Fibroblast of lung (primary cell): ENCODE results near the gene RCAN1. TPM values are rescaled to one million over a fixed set of nuclear protein-coding genes. Genes with fewer than 3 reads are reported as not detected.

Experiments
- DNase-seq, 2 donors: peaks; one replicate each; pipeline versions ENCODE4 v3.0.0 to v3.0.0-alpha.2; 2010; ENCODE audit warnings: low read depth in 2 of 2
- H2AFZ ChIP-seq: 2 replicates; pipeline ENCODE4 v1.5.1; 2012; ENCODE audit warnings: low read length, control low read depth, inconsistent platforms
- H3K27ac ChIP-seq: 2 replicates; pipeline ENCODE4 v1.5.1; 2011; ENCODE audit warnings: low read length, control low read depth; ENCODE audit not compliant: insufficient read depth
- H3K27me3 ChIP-seq: 2 replicates; pipeline ENCODE4 v1.5.1; 2011; ENCODE audit warnings: mild to moderate bottlenecking, low read length; ENCODE audit not compliant: control insufficient read depth, insufficient read depth
- H3K36me3 ChIP-seq: 2 replicates; pipeline ENCODE4 v1.5.1; 2011; ENCODE audit warnings: low read length; ENCODE audit not compliant: control insufficient read depth, insufficient read depth
- H3K4me1 ChIP-seq: 2 replicates; pipeline ENCODE4 v1.5.1; 2011; ENCODE audit warnings: low read length; ENCODE audit not compliant: control insufficient read depth, insufficient read depth; ENCODE audit errors: extremely low read depth
- H3K4me2 ChIP-seq: 2 replicates; pipeline ENCODE4 v1.5.1; 2011; ENCODE audit warnings: low read length, control low read depth; ENCODE audit not compliant: insufficient read depth; ENCODE audit errors: extremely low read depth
- H3K4me3 ChIP-seq, 4 experiments: fragments of 200-600 bp in 1 of 4; sonication (generic) in 1 of 4; replicated peaks in 1 of 4; 2 replicates each; pipeline ENCODE4 v1.5.1; 2011 to 2016; ENCODE audit warnings: low read length in 4 of 4, low read depth in 3 of 4, mild to moderate bottlenecking in 3 of 4, control low read depth in 2 of 4, inconsistent platforms in 1 of 4, mixed read lengths in 1 of 4; ENCODE audit not compliant: insufficient read depth in 1 of 4; ENCODE audit errors: control extremely low read depth in 1 of 4
- H3K79me2 ChIP-seq: 2 replicates; pipeline ENCODE4 v1.5.1; 2012; ENCODE audit warnings: mild to moderate bottlenecking, low read length, inconsistent platforms; ENCODE audit not compliant: control insufficient read depth, insufficient read depth
- H3K9ac ChIP-seq: 2 replicates; pipeline ENCODE4 v1.5.1; 2011; ENCODE audit warnings: mild to moderate bottlenecking, low read length, control low read depth; ENCODE audit not compliant: insufficient read depth
- H3K9me3 ChIP-seq: 2 replicates; pipeline ENCODE4 v1.5.1; 2012; ENCODE audit warnings: low read depth, low read length; ENCODE audit not compliant: control insufficient read depth, insufficient read depth
- H4K20me1 ChIP-seq: 2 replicates; pipeline ENCODE4 v1.5.1; 2011; ENCODE audit warnings: low read length; ENCODE audit not compliant: control insufficient read depth, insufficient read depth; ENCODE audit errors: extremely low read depth
- CTCF ChIP-seq, 2 donors: IDR thresholded peaks in 1 of 2; conservative IDR thresholded peaks in 1 of 2; 1 replicate in 1 of 2; 2 replicates in 1 of 2; pipeline ENCODE4 v1.5.1; 2011 to 2012; ENCODE audit warnings: low read length in 2 of 2, control low read depth in 1 of 2, inconsistent platforms in 1 of 2, low read depth in 1 of 2, mild to moderate bottlenecking in 1 of 2
- EZH2 ChIP-seq: IDR thresholded peaks from 2 replicates; pipeline ENCODE4 v1.5.1; 2012; ENCODE audit warnings: low read length, control low read depth, mild to moderate bottlenecking; ENCODE audit errors: missing control alignments
- polyA plus RNA-seq, 2 donors: library from polyadenylated mRNA; depleted of rRNA in 1 of 2; stranded (reverse) in 1 of 2; unstranded in 1 of 2; fragments of >200 nt; gene quantifications; 2 replicates each; pipeline ENCODE4 v1.2.1, GENCODE V29; 2011 to 2012; ENCODE audit warnings: missing spikeins in 1 of 2
- total RNA-seq: library from RNA; depleted of rRNA; stranded (reverse); fragments of >200 nt; gene quantifications from 2 replicates; pipeline ENCODE4 v1.2.1, GENCODE V29; 2014

The RCAN1 gene
- total and polyA plus RNA-seq, 2 donors (not counting 1 experiment from before 2014, with no cell fraction given), result 94.8 to 259 TPM

GRCh38 chr21:34597406-34597805 is 17.5 kb downstream of the RCAN1 start:
- DNase-seq, result no peak
- TF ChIP-seq EZH2 (no peak), CTCF (conservative IDR thresholded peaks at IDR 0.05 in 1 of 2, IDR thresholded peaks at IDR 0.05 in 1 of 2; ENCODE audit: low read depth in 1 of 2, low read length in 2 of 2) (no peak)
- peaks cover 7% of the 10 kb centered on the region for H3K4me1 ChIP-seq

DNA sequence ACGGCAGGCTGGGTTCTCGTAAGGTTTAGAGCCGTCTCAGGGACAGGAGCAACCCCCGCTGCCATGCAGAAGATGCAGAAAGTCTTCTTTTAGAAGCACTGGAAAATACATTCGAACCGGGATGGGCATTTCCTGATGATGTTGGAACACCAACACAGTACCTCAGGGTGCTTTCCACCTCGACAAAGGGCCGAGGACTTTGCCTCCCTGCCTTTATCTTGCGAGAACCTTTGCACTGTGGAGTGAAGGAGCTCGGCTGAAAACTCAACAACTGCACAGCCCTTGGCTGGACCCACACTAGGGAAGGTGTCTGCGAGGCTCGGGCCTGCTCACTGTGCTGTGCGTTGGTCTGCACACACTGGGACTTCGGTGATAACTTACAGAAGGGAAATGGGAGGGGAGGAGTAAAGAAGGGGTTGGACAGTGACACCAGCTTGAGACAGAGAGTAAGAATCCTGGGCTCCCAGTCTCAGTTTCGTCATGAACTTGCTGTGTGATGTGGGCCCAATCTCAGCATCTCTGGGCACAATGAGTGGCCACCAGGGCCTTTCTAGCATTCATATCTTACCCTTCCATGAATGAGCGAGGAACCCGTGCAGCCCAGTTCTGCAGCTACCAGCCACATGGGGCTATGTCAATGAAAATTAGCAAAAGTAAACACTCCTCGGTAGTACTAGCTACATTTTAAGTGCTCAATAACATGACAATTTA is 18.2 kb downstream of the RCAN1 start:
- no peak for DNase-seq
- no peak overlapping the region for H3K9ac ChIP-seq
- peaks cover 7% of the 10 kb centered on the region for H3K4me1 ChIP-seq
- TF ChIP-seq CTCF (conservative IDR thresholded peaks at IDR 0.05 in 1 of 2, IDR thresholded peaks at IDR 0.05 in 1 of 2; ENCODE audit: low read depth in 1 of 2, low read length in 2 of 2), result no peak
- TF ChIP-seq EZH2, result no peak
- H2AFZ ChIP-seq, result no peak overlapping the region
- H3K9me3 ChIP-seq, result no peaks in the 10 kb centered on the region
- no peak overlapping the region for H3K27ac ChIP-seq
- no peak overlapping the region for H3K4me2 ChIP-seq
- H3K36me3 ChIP-seq, result no peaks in the 10 kb centered on the region
- no peak overlapping the region for H3K4me3 ChIP-seq
- H3K79me2 ChIP-seq, result no peaks in the 10 kb centered on the region
- no peaks in the 10 kb centered on the region for H4K20me1 ChIP-seq
- H3K27me3 ChIP-seq, result no peaks in the 10 kb centered on the region

More at GRCh38 chr21:34597406-34597805, 17.5 kb downstream of the RCAN1 start:
- no peaks in the 10 kb centered on the region for H3K36me3 ChIP-seq
- no peak overlapping the region for H2AFZ ChIP-seq
- H3K27me3 ChIP-seq, result no peaks in the 10 kb centered on the region
- no peaks in the 10 kb centered on the region for H3K9me3 ChIP-seq
- no peak overlapping the region for H3K4me3 ChIP-seq
- no peak overlapping the region for H3K9ac ChIP-seq
- H3K4me2 ChIP-seq, result no peak overlapping the region
- no peak overlapping the region for H3K27ac ChIP-seq
- no peaks in the 10 kb centered on the region for H4K20me1 ChIP-seq
- H3K79me2 ChIP-seq, result no peaks in the 10 kb centered on the region

DNA sequence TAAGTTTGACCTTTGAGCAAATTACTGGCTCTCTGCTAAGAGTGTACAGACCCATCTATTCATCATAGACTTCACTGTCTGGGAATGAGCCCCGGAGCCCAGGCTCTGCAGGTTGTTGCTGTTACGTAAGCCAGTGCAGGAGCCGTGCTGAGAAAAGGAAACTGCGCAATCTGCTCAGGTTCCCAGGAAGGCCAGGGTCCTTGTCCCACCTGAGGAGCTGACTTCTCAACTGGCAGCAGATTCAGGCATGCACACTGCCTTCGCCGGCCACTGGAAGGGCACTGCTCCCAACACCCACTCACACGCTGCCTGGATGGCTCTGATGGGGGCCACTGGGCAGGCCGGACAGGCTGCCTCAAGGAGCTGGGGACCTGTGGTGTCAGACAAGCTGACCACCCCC is 19.5 kb downstream of the RCAN1 start:
- H3K9me3 ChIP-seq, result no peaks in the 10 kb centered on the region
- no peaks in the 10 kb centered on the region for H4K20me1 ChIP-seq
- H3K4me2 ChIP-seq, result no peak overlapping the region
- DNase-seq, result peak in 1 of 2 donors; percentile 12
- no peaks in the 10 kb centered on the region for H3K36me3 ChIP-seq
- H3K27ac ChIP-seq, result no peak overlapping the region
- H2AFZ ChIP-seq, result no peak overlapping the region
- TF ChIP-seq CTCF (conservative IDR thresholded peaks at IDR 0.05 in 1 of 2, IDR thresholded peaks at IDR 0.05 in 1 of 2; ENCODE audit: low read depth in 1 of 2, low read length in 2 of 2) (no peak), EZH2 (no peak)
- no peaks in the 10 kb centered on the region for H3K27me3 ChIP-seq
- peaks cover 7% of the 10 kb centered on the region for H3K4me1 ChIP-seq
- no peak overlapping the region for H3K9ac ChIP-seq
- no peak overlapping the region for H3K4me3 ChIP-seq
- no peaks in the 10 kb centered on the region for H3K79me2 ChIP-seq
